GM19239 (cell line): Measurements from ENCODE around the gene SPAAR.

Experiments used
- DNase-seq: peaks from one replicate; pipeline ENCODE4 v3.0.0; 2011; ENCODE audit warnings: low spot score; ENCODE audit not compliant: insufficient read length
- FAIRE-seq: peaks from 2 replicates; lab custom pipeline; 2011; peaks lifted over from hg19 to GRCh38; lab: Jason Lieb, UNC

The SPAAR gene

DNA sequence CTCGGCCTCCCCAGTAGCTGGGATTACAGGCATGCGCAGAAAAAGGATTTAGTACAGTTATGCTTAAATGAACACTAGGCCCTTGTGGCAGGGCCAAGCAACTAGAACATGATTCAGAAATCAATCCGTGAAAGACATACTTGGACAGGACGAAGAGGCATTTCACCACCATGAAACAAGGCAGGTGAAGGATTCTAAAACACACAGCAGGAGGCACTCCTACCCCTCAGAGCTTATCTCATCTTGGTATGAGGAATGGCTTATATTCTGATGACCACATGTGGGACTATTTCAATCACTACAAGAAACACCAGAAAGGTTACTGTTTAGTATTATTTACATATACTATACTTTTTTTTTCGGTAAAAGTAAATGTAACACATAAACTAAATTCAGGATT is 33.0 kb downstream of the SPAAR start:
- FAIRE-seq (no peak), DNase-seq (no peak)

GRCh38 chr9:35944173-35944572 is 34.9 kb downstream of the SPAAR start:
- no peak for DNase-seq
- FAIRE-seq: no peak

DNA sequence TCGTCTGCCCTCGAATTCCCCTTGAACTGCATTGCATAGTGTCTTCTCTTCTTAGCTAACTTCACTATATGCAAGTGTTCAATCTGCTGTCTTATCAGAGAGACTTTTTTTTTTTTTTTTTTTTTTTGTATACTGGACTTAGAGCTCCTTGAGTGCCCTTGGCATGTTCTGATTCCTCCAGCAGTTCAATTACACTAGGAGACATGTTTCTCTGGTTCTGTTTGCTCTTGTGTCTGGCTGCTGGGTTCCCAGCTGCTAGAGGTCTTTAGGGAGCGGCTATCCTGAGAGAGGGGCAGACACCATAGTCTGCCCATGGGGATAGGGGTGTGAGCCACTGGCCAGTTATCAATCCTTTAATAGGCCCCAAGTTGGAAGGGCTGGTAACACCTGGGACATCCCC is 35.6 kb downstream of the SPAAR start:
- DNase-seq (no peak), FAIRE-seq (no peak)

GRCh38 chr9:35945341-35946018 is 36.2 kb downstream of the SPAAR start:
- FAIRE-seq (peak; percentile 76), DNase-seq (peak; percentile 25)

- FAIRE-seq (no peak), DNase-seq (no peak)
These were observed 39.2 kb downstream of the SPAAR start for GRCh38 chr9:35948451-35948850.

DNA sequence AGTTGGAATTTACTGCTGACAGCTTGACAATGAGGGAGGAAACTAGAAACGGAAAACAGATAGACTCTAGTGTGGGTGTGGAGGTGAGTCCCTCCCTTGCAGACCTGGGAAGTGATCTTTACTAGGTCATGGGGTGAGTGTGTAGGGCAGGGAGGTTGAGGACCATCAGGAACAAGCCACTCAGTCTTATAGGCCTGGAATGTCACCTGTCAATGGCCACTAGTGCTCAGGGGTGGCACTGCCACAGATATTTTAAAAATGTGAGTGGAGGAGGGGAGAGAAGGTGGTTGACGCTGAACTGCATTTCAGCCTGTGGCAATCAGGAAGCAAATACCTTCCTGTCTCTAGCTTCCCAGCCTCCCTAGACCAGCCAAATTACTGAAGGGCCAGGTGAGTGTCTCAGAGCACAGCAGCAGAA is 39.6 kb downstream of the SPAAR start:
- no peak for FAIRE-seq

DNA sequence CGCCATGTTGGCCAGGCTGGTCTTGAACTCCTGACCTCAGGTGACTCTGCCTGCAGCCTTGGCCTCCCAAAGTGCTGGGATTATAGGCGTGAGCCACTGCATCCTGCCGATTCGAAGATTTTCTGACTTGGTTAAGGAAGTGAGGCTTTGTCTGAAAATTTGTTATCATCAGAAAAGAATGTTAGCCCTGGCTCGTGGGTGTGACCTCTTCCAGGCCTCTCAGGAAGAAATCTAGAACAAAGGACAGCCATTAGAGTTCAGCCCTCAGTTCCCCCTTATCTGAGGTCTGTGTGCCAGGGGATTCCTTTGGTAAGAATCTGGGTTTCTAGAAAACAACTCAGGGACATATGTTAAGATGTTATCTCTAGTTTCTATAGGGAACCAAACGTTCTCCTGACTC is 42.4 kb downstream of the SPAAR start:
- DNase-seq (no peak), FAIRE-seq (no peak)

More for the DNA sequence above, 39.6 kb downstream of the SPAAR start:
- DNase-seq: no peak

GRCh38 chr9:35952526-35953191 is 43.4 kb downstream of the SPAAR start:
- DNase-seq (no peak), FAIRE-seq (no peak)

GRCh38 chr9:35954942-35955546 is 45.8 kb downstream of the SPAAR start:
- DNase-seq (peak; percentile 22), FAIRE-seq (peak; percentile 71)

DNA sequence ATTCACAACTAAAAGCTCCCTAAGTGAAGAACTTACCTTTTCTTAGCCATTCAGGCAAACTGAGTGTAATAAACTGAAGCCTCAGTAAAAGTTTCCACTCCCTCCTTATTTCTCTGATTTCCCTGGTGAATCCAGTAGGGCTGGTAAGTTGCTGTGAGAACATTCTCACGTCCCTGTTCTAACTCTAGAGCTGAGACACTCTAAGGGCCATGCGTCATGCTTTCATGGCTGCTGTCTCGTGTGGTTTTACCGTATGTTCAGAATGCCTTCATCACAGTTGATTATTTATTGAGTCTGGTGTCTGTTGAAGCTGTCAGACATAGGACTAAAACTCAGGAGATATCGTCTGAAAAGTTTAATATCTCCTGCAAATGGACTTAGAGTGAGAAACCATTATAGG is 47.4 kb downstream of the SPAAR start:
- FAIRE-seq (no peak), DNase-seq (no peak)

- no peak for DNase-seq
- FAIRE-seq: no peak
These were observed 49.0 kb downstream of the SPAAR start, which contains the start of gene OR2S2 for GRCh38 chr9:35958104-35958837. Gene OR2S2, minus strand, starts transcription at chr9:35958154. Its CDS starts 56 bp downstream, at chr9:35958098.

DNA sequence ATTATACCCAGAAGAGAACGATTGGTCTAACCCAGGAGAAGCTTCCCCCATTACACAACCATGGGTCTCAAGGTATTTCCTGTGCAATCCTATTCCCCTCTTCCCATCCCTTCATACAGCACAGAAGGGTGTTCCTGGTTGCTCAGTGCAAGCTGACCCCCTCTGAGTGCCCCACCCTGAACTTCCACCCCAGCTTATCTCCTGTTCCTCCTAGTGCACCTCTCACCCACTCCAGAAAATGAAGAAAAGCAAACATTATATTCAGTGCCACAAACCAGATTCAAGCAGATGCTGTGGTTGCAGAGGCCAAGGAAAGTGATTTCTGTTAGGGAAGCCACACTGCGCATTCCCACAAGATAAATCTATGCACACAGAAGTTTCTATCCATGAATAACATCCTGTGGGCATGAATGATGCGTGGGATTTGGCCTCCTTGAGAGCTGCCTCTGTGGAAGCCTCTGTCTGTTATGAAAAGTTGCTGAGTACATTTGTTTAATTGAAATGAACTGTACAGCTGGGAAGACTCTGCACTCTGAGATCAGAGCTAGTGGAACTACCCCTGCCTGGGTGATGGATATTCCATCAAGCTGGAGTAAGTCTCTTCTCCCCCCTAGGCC is 50.9 kb downstream of the SPAAR start:
- no peak for DNase-seq
- no peak for FAIRE-seq
